ENCODE data around the gene OXA1L. TPM values are rescaled to one million over a fixed set of nuclear protein-coding genes. Genes with fewer than 3 reads are reported as not detected.

The OXA1L gene
- total and polyA plus RNA-seq, 2 of the 13 experiments (the other 11 are each of a cell fraction or from before 2014, with no cell fraction given), result 230 to 589 TPM

DNA sequence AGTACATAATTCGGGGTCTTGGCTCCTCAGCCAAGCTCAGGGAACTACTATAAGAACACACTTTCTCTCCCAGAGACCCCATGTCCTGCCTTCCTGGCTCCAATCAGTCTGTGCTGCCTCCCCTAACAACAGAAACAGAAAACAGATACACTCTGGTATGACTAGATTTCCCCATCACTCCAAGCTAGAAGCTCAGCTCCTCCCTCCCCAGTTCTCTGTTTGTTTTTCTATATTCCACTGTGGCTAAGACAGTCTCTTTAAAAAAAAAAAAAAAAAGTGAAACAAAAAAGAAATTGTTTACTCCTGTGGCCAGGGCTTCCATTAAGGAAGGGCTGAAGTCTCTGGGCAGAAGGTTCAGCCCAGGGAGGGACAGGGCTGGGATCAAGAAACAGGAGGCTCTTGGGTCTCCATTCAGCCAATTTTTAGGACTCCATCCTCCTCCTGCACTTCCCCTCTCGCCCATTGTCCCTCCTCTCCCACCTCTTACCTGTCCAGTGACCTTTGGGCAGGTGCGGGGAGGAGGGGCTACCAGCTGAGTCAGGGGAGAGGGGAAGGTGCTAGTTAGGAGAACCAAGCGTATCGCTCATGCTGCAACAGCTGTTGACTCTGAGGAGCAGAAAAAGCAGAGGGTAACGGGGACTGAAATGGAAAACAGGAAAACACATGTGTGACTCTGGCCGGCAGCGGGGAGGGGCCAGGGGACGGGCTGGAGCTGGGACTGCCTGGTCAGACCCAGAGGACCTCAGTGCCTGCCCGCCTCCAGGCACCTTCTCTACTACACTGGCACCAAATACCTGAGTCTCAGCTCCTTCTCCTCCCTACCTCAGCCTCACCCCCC, 52.9 kb downstream of the OXA1L start (continued):
- TF ChIP-seq, protein P1, sequence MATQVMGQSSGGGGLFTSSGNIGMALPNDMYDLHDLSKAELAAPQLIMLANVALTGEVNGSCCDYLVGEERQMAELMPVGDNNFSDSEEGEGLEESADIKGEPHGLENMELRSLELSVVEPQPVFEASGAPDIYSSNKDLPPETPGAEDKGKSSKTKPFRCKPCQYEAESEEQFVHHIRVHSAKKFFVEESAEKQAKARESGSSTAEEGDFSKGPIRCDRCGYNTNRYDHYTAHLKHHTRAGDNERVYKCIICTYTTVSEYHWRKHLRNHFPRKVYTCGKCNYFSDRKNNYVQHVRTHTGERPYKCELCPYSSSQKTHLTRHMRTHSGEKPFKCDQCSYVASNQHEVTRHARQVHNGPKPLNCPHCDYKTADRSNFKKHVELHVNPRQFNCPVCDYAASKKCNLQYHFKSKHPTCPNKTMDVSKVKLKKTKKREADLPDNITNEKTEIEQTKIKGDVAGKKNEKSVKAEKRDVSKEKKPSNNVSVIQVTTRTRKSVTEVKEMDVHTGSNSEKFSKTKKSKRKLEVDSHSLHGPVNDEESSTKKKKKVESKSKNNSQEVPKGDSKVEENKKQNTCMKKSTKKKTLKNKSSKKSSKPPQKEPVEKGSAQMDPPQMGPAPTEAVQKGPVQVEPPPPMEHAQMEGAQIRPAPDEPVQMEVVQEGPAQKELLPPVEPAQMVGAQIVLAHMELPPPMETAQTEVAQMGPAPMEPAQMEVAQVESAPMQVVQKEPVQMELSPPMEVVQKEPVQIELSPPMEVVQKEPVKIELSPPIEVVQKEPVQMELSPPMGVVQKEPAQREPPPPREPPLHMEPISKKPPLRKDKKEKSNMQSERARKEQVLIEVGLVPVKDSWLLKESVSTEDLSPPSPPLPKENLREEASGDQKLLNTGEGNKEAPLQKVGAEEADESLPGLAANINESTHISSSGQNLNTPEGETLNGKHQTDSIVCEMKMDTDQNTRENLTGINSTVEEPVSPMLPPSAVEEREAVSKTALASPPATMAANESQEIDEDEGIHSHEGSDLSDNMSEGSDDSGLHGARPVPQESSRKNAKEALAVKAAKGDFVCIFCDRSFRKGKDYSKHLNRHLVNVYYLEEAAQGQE (IDR thresholded peaks at IDR 0.05; ENCODE audit: borderline replicate concordance in 1 of 2, low read depth in 1 of 2, low read length in 2 of 2), result no peak
- TF ChIP-seq, protein P2, sequence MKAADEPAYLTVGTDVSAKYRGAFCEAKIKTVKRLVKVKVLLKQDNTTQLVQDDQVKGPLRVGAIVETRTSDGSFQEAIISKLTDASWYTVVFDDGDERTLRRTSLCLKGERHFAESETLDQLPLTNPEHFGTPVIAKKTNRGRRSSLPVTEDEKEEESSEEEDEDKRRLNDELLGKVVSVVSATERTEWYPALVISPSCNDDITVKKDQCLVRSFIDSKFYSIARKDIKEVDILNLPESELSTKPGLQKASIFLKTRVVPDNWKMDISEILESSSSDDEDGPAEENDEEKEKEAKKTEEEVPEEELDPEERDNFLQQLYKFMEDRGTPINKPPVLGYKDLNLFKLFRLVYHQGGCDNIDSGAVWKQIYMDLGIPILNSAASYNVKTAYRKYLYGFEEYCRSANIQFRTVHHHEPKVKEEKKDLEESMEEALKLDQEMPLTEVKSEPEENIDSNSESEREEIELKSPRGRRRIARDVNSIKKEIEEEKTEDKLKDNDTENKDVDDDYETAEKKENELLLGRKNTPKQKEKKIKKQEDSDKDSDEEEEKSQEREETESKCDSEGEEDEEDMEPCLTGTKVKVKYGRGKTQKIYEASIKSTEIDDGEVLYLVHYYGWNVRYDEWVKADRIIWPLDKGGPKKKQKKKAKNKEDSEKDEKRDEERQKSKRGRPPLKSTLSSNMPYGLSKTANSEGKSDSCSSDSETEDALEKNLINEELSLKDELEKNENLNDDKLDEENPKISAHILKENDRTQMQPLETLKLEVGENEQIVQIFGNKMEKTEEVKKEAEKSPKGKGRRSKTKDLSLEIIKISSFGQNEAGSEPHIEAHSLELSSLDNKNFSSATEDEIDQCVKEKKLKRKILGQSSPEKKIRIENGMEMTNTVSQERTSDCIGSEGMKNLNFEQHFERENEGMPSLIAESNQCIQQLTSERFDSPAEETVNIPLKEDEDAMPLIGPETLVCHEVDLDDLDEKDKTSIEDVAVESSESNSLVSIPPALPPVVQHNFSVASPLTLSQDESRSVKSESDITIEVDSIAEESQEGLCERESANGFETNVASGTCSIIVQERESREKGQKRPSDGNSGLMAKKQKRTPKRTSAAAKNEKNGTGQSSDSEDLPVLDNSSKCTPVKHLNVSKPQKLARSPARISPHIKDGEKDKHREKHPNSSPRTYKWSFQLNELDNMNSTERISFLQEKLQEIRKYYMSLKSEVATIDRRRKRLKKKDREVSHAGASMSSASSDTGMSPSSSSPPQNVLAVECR (CRISPR knock-in tag; IDR thresholded peaks at IDR 0.05; ENCODE audit: borderline replicate concordance), result peak; percentile 78
- TF ChIP-seq FOXA1 (IDR thresholded peaks at IDR 0.05) (0 out of 2 replicates have a peak, but pooled peaks have one; percentile 2), FOXA1 (CRISPR knock-in tag; IDR thresholded peaks at IDR 0.05) (peak; percentile 41; the same call in 1 of the 2 replicates), MXD4 (CRISPR knock-in tag; IDR thresholded peaks at IDR 0.05) (0 out of 2 replicates have a peak, but pooled peaks have one; percentile 38), SCMH1 (CRISPR knock-in tag; IDR thresholded peaks at IDR 0.05; ENCODE audit: borderline replicate concordance) (no peak), KLF12 (CRISPR knock-in tag; IDR thresholded peaks at IDR 0.05; ENCODE audit: borderline replicate concordance) (no peak), GABPA (IDR thresholded peaks at IDR 0.05; ENCODE audit: low read depth, low read length) (no peak), GABPA (CRISPR knock-in tag; IDR thresholded peaks at IDR 0.05; ENCODE audit: low read depth) (no peak), BRF2 (CRISPR knock-in tag; IDR thresholded peaks at IDR 0.05) (no peak), PHF21A (CRISPR knock-in tag; IDR thresholded peaks at IDR 0.05) (no peak)
- TF ChIP-seq, protein P3, sequence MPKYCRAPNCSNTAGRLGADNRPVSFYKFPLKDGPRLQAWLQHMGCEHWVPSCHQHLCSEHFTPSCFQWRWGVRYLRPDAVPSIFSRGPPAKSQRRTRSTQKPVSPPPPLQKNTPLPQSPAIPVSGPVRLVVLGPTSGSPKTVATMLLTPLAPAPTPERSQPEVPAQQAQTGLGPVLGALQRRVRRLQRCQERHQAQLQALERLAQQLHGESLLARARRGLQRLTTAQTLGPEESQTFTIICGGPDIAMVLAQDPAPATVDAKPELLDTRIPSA (CRISPR knock-in tag; IDR thresholded peaks at IDR 0.05; ENCODE audit: borderline replicate concordance), result no peak
- TF ChIP-seq, protein P4, sequence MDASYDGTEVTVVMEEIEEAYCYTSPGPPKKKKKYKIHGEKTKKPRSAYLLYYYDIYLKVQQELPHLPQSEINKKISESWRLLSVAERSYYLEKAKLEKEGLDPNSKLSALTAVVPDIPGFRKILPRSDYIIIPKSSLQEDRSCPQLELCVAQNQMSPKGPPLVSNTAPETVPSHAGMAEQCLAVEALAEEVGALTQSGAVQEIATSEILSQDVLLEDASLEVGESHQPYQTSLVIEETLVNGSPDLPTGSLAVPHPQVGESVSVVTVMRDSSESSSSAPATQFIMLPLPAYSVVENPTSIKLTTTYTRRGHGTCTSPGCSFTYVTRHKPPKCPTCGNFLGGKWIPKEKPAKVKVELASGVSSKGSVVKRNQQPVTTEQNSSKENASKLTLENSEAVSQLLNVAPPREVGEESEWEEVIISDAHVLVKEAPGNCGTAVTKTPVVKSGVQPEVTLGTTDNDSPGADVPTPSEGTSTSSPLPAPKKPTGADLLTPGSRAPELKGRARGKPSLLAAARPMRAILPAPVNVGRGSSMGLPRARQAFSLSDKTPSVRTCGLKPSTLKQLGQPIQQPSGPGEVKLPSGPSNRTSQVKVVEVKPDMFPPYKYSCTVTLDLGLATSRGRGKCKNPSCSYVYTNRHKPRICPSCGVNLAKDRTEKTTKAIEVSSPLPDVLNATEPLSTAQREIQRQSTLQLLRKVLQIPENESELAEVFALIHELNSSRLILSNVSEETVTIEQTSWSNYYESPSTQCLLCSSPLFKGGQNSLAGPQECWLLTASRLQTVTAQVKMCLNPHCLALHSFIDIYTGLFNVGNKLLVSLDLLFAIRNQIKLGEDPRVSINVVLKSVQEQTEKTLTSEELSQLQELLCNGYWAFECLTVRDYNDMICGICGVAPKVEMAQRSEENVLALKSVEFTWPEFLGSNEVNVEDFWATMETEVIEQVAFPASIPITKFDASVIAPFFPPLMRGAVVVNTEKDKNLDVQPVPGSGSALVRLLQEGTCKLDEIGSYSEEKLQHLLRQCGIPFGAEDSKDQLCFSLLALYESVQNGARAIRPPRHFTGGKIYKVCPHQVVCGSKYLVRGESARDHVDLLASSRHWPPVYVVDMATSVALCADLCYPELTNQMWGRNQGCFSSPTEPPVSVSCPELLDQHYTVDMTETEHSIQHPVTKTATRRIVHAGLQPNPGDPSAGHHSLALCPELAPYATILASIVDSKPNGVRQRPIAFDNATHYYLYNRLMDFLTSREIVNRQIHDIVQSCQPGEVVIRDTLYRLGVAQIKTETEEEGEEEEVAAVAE (CRISPR knock-in tag; IDR thresholded peaks at IDR 0.05; ENCODE audit: borderline replicate concordance), result no peak

Data from HepG2 (cell line).